Measurements from ENCODE around the gene TCF7.
A peak's percentile ranks its signal among the peaks of the same experiment; 100 is the strongest.

The TCF7 gene

GRCh38 chr5:134143431-134143830, 28.9 kb downstream of the TCF7 start:
- DNase-seq (ENCODE audit: extremely low spot score) = no peak
- POLR2A ChIA-PET = no interaction called here
- TF ChIP-seq CTCF (IDR thresholded peaks at IDR 0.05; ENCODE audit: control extremely low read depth, extremely low read depth, low read depth, missing control alignments) = no peak
- CTCF ChIA-PET = interaction anchor here (1.1 to 26.3 kb wide), 4 partner anchors 9 to 146 kb away, joined by 3 to 882 read pairs (median 6); no protein-coding TSS in a partner anchor

- CTCF ChIA-PET = interaction anchor here (1.1 to 26.3 kb wide), 7 partner anchors 6 to 145 kb away, joined by 3 to 882 read pairs (median 7); no protein-coding TSS in a partner anchor
Measured at GRCh38 chr5:134143944-134144941, 29.8 kb downstream of the TCF7 start.

GRCh38 chr5:134145041-134145757, 30.7 kb downstream of the TCF7 start:
- DNase-seq (ENCODE audit: extremely low spot score) = no peak
- CTCF ChIA-PET = interaction anchor here (0.7 to 26.3 kb wide), 9 partner anchors 7 to 266 kb away, joined by 3 to 882 read pairs (median 5); no protein-coding TSS in a partner anchor
- TF ChIP-seq CTCF (IDR thresholded peaks at IDR 0.05; ENCODE audit: control extremely low read depth, extremely low read depth, low read depth, missing control alignments) = no peak
- POLR2A ChIA-PET = interaction anchor here (0.6 to 0.7 kb wide), 2 partner anchors 13 to 45 kb away, joined by 3 to 4 read pairs; no protein-coding TSS in a partner anchor

More at GRCh38 chr5:134143944-134144941, 29.8 kb downstream of the TCF7 start:
- TF ChIP-seq CTCF (IDR thresholded peaks at IDR 0.05; ENCODE audit: control extremely low read depth, extremely low read depth, low read depth, missing control alignments) = no peak
- POLR2A ChIA-PET = interaction anchor here (0.7 kb wide), 1 partner anchor 12 kb away, joined by 3 read pairs; no protein-coding TSS in a partner anchor
- DNase-seq (ENCODE audit: extremely low spot score) = no peak

- TF ChIP-seq CTCF (IDR thresholded peaks at IDR 0.05; ENCODE audit: control extremely low read depth, extremely low read depth, low read depth, missing control alignments) = peak; percentile 98
- DNase-seq (ENCODE audit: extremely low spot score) = peak; percentile 79
- ChIA-PET POLR2A (interaction anchor here (0.6 to 1.4 kb wide), 3 partner anchors 10 to 45 kb away, joined by 4 to 9 read pairs (median 4); partner anchors contain the start of gene SKP1), CTCF (interaction anchor here (0.7 to 26.3 kb wide), 10 partner anchors 7 to 265 kb away, joined by 3 to 882 read pairs (median 4); no protein-coding TSS in a partner anchor)
Measured at GRCh38 chr5:134145779-134146581, 31.5 kb downstream of the TCF7 start.

- ChIA-PET POLR2A (interaction anchor here (1.2 to 1.4 kb wide), 2 partner anchors 11 to 30 kb away, joined by 4 to 9 read pairs; partner anchors contain the start of gene SKP1), CTCF (interaction anchor here (0.6 to 26.3 kb wide), 9 partner anchors 8 to 111 kb away, joined by 3 to 882 read pairs (median 4); partner anchors contain the start of gene PPP2CA)
- no peak for DNase-seq (ENCODE audit: extremely low spot score)
Measured at GRCh38 chr5:134146651-134147518, 32.4 kb downstream of the TCF7 start.

More at GRCh38 chr5:134146651-134147518, 32.4 kb downstream of the TCF7 start:
- TF ChIP-seq CTCF (IDR thresholded peaks at IDR 0.05; ENCODE audit: control extremely low read depth, extremely low read depth, low read depth, missing control alignments) = no peak
